HG03520 (cell line): Measurements from ENCODE around the gene DTD1.

Source experiments
- ATAC-seq: cut with Tn5 transposase; IDR thresholded peaks from one replicate; pipeline ENCODE4 v1.9.1; 2021; ENCODE audit warnings: mild to moderate bottlenecking, moderate library complexity; ENCODE audit not compliant: unreplicated experiment

The DTD1 gene

GRCh38 chr20:18614244-18614643 is 26.4 kb downstream of the DTD1 start:
- no peak for ATAC-seq

- ATAC-seq: no peak
These were observed 27.3 kb downstream of the DTD1 start for GRCh38 chr20:18615020-18615650.

- ATAC-seq: no peak
These were observed 33.1 kb downstream of the DTD1 start for GRCh38 chr20:18621004-18621403.

GRCh38 chr20:18623156-18623910 is 35.5 kb downstream of the DTD1 start:
- ATAC-seq: no peak

- ATAC-seq: no peak
These were observed 37.1 kb downstream of the DTD1 start for GRCh38 chr20:18624948-18625347.

GRCh38 chr20:18625907-18626655 is 38.2 kb downstream of the DTD1 start:
- ATAC-seq: no peak

GRCh38 chr20:18628330-18628920 is 40.6 kb downstream of the DTD1 start:
- no peak for ATAC-seq

- ATAC-seq: peak; percentile 85
These were observed 44.4 kb downstream of the DTD1 start for GRCh38 chr20:18632196-18632789.

- no peak for ATAC-seq
These were observed 45.6 kb downstream of the DTD1 start for GRCh38 chr20:18633411-18633810.

- ATAC-seq: no peak
These were observed 46.6 kb downstream of the DTD1 start for GRCh38 chr20:18634501-18634900.

- no peak for ATAC-seq
These were observed 47.5 kb downstream of the DTD1 start for GRCh38 chr20:18635380-18635779.

- no peak for ATAC-seq
These were observed 49.4 kb downstream of the DTD1 start for GRCh38 chr20:18637224-18637623.

GRCh38 chr20:18638768-18639167 is 50.9 kb downstream of the DTD1 start:
- no peak for ATAC-seq

GRCh38 chr20:18639501-18639979 is 51.7 kb downstream of the DTD1 start:
- ATAC-seq: no peak

GRCh38 chr20:18645196-18645745 is 57.4 kb downstream of the DTD1 start:
- no peak for ATAC-seq

- ATAC-seq: no peak
These were observed 58.0 kb downstream of the DTD1 start for GRCh38 chr20:18645851-18646250.

GRCh38 chr20:18647777-18648176 is 59.9 kb downstream of the DTD1 start:
- no peak for ATAC-seq

- ATAC-seq: no peak
These were observed 62.4 kb downstream of the DTD1 start for GRCh38 chr20:18650224-18650623.

- ATAC-seq: no peak
These were observed 66.0 kb downstream of the DTD1 start for GRCh38 chr20:18653736-18654447.

GRCh38 chr20:18654448-18654773 is 66.6 kb downstream of the DTD1 start:
- no peak for ATAC-seq
